OCI-LY3 (cell line): Measurements from ENCODE around the gene CCT4.

ENCODE experiments used
- EZH2phosphoT487 ChIP-seq: fragments of 200-600 bp; shearing (Covaris generic); IDR thresholded peaks from 2 replicates; pipeline ENCODE4 v1.6.1; 2018; ENCODE audit warnings: antibody characterized with exemption, mixed run types, low read depth
- TF ChIP-seq, protein P1 (sequence below): fragments of 200-600, 300-600 bp; sonication (generic); IDR thresholded peaks from 2 replicates; pipeline ENCODE4 v1.5.1; 2014; ENCODE audit warnings: antibody characterized with exemption, low read length, low read depth

DNA sequence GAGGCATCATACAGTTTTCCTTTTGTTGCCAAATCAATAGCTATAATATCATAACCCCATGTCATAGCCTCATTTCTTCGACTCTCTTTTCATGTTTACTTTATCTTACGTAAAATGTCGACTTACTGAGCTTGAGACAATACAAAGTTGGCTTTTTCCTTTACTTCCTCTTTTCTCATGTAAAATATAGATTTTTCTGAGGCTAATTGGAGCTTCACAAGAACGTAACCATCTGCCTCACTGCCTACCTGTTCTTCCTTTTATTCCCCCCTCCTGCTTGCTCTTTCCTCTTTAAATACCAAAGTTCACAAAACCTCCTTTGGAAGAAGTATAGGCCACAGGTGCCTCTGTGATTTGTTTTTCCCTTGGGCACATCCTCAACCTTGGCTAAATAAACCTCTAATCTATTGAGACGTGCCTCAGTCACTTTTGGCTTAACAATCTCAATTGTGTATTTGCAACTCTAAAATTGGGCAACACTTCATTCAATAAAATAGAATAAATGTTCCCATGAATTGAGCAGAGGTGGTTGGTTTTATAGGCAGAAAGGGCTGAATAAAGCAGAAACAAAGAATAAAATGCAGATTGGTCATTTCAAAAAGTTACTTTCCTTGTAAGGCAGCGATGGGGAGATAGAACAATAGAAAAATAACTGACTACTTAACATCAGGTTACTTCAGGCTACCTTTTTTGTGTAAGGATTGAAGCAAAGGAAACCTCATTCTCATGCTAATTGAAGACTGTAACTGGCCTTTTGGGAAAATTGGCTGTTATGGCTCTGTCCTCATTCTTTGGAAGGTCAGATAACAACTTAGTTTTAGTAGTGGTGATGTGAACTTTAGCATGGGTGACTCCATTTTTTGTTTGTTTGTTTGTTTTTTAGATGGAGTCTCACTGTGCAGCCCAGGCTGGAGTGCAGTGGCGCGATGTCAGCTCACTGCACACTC lies 38.3 kb upstream of the CCT4 start:
- TF ChIP-seq, protein P1, sequence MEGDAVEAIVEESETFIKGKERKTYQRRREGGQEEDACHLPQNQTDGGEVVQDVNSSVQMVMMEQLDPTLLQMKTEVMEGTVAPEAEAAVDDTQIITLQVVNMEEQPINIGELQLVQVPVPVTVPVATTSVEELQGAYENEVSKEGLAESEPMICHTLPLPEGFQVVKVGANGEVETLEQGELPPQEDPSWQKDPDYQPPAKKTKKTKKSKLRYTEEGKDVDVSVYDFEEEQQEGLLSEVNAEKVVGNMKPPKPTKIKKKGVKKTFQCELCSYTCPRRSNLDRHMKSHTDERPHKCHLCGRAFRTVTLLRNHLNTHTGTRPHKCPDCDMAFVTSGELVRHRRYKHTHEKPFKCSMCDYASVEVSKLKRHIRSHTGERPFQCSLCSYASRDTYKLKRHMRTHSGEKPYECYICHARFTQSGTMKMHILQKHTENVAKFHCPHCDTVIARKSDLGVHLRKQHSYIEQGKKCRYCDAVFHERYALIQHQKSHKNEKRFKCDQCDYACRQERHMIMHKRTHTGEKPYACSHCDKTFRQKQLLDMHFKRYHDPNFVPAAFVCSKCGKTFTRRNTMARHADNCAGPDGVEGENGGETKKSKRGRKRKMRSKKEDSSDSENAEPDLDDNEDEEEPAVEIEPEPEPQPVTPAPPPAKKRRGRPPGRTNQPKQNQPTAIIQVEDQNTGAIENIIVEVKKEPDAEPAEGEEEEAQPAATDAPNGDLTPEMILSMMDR: no peak
- TF ChIP-seq EZH2phosphoT487: no peak
